ENCODE data around the gene HEPH.

- TF ChIP-seq ZNF274 (IDR thresholded peaks at IDR 0.05; ENCODE audit: low read depth, low read length), result no peak
- no peak for TF ChIP-seq YY1 (IDR thresholded peaks at IDR 0.05; ENCODE audit: insufficient read depth, insufficient read length)
Observed at GRCh38 chrX:66200855-66201795, 37.1 kb downstream of the HEPH start.
